CD4-positive, alpha-beta T cell (primary cell): ENCODE results near the gene SSBP3. TPM values are rescaled to one million over a fixed set of nuclear protein-coding genes. Genes with fewer than 3 reads are reported as not detected.

Experiments
- ATAC-seq: fragments of 200-7000 bp; cut with Tn5 transposase; one replicate; pipeline ENCODE4 v1.10.0; 2022; ENCODE audit warnings: mild to moderate bottlenecking; ENCODE audit not compliant: poor library complexity
- CTCF ChIA-PET: fragments of 350-600 bp; sonication (Branson Sonifier 250); formaldehyde crosslinking; loops from one replicate; lab custom pipeline; 2021; ENCODE audit warnings: antibody characterized with exemption, inconsistent platforms; lab: Charles Lee
- POLR2A ChIA-PET: fragments of 350-600 bp; sonication (Branson Sonifier 250); formaldehyde crosslinking; loops from one replicate; lab custom pipeline; 2021; ENCODE audit warnings: antibody characterized with exemption, inconsistent platforms; lab: Charles Lee
- DNase-seq, 14 experiments: peaks; one replicate each; pipeline ENCODE4 v3.0.0-alpha.2; 2013 to 2020; ENCODE audit warnings: mixed read lengths in 2 of 14
- H3K27ac ChIP-seq, 2 donors: one replicate each; pipeline versions ENCODE4 v1.5.1 to v1.7.0; 2013; ENCODE audit warnings: low read length in 2 of 2, low read depth in 1 of 2, mild to moderate bottlenecking in 1 of 2
- H3K27me3 ChIP-seq, 2 experiments: 1 replicate in 1 of 2; 2 replicates in 1 of 2; pipeline versions ENCODE4 v1.6.1 to v1.7.0; 2013; ENCODE audit warnings: low read length in 2 of 2, control low read depth in 1 of 2, mild to moderate bottlenecking in 1 of 2, moderate library complexity in 1 of 2; ENCODE audit not compliant: insufficient read depth in 2 of 2, control insufficient read depth in 1 of 2
- H3K36me3 ChIP-seq: one replicate; pipeline ENCODE4 v1.6.1; 2013; ENCODE audit warnings: low read length, control low read depth; ENCODE audit not compliant: insufficient read depth
- H3K4me1 ChIP-seq: one replicate; pipeline ENCODE4 v1.6.1; 2013; ENCODE audit warnings: low read length, control low read depth; ENCODE audit not compliant: insufficient read depth
- H3K4me3 ChIP-seq: one replicate; pipeline ENCODE4 v1.5.1; 2013; ENCODE audit warnings: mild to moderate bottlenecking, low read length, moderate library complexity
- H3K9me3 ChIP-seq, 2 experiments: 1 replicate in 1 of 2; 2 replicates in 1 of 2; pipeline versions ENCODE4 v1.6.1 to v1.7.0; 2013; ENCODE audit warnings: low read length in 2 of 2, mild to moderate bottlenecking in 2 of 2, control low read depth in 1 of 2, moderate library complexity in 1 of 2; ENCODE audit not compliant: control insufficient read depth in 1 of 2, insufficient read depth in 1 of 2
- H3K27ac Mint-ChIP-seq: one replicate; pipeline ENCODE4 v1.8.0; 2020; ENCODE audit warnings: mixed read lengths
- H3K27me3 Mint-ChIP-seq: one replicate; pipeline ENCODE4 v1.8.0; 2021; ENCODE audit warnings: mixed read lengths
- H3K36me3 Mint-ChIP-seq: one replicate; pipeline ENCODE4 v1.8.0; 2021; ENCODE audit warnings: low read depth, mixed read lengths
- H3K4me1 Mint-ChIP-seq: one replicate; pipeline ENCODE4 v1.8.0; 2021; ENCODE audit warnings: low read depth, mixed read lengths
- H3K4me3 Mint-ChIP-seq: one replicate; pipeline ENCODE4 v1.8.0; 2020; ENCODE audit warnings: mild to moderate bottlenecking, mixed read lengths
- H3K9me3 Mint-ChIP-seq: one replicate; pipeline ENCODE4 v1.8.0; 2020; ENCODE audit warnings: mixed read lengths
- CTCF ChIP-seq: fragments of 200-600 bp; IDR thresholded peaks from one replicate; pipeline ENCODE4 v1.8.0; 2022; ENCODE audit warnings: antibody characterized with exemption, mild to moderate bottlenecking
- intact Hi-C, 2 experiments: fragments of 100-400 bp; cut with DNase I in 1 of 2; cut with micrococcal nuclease in 1 of 2; formaldehyde crosslinking; loops; one replicate each; pipeline versions ENCODE4 v1.15.1 to v1.9.0; 2023 to 2025; cut with DNase I, micrococcal nuclease
- total RNA-seq, 174 experiments: library from RNA in 2 of 174; stranded (reverse) in 2 of 174; gene quantifications; one replicate each; pipeline ENCODE4 v1.2.3 and lab custom pipeline; 2021 to 2026

The SSBP3 gene
- total RNA-seq, 2 experiments from 2014 or later = 50.6 to 52.4 TPM

DNA sequence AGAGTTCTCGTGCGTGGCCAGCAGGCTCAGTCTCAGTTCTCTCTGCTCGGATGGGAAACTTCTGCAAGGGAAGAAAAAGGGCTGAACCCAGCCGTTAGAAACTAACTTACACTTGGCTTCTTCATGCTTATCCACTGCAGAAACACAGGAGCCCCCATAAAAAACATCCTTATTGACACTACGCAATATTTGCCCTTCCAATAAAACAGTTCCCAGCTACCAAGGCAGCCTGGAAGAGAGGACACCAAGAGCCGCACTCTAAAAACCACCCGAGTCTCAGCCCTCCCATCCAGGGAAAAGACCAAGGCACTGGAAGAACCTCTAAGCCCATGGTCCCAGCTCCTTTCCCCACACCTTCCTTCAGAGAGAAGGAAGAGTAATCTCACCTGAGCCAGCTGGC, 61.1 kb downstream of the SSBP3 start:
- H3K9me3 ChIP-seq = no peaks in the 10 kb centered on the region
- no peak overlapping the region for H3K4me3 ChIP-seq
- DNase-seq (no peak), ATAC-seq (no peak)
- H3K27me3 ChIP-seq = no peaks in the 10 kb centered on the region
- peaks cover 4% of the 10 kb centered on the region for H3K36me3 ChIP-seq
- ChIA-PET CTCF (no interaction called here), POLR2A (no interaction called here)
- Mint-ChIP-seq H3K27ac (no peak overlapping the region), H3K27me3 (no peaks in the 10 kb centered on the region), H3K4me1 (peaks cover 54% of the 10 kb centered on the region), H3K9me3 (no peaks in the 10 kb centered on the region), H3K36me3 (peaks cover 5% of the 10 kb centered on the region), H3K4me3 (no peak overlapping the region)
- peaks cover 22% of the 10 kb centered on the region for H3K4me1 ChIP-seq
- TF ChIP-seq CTCF = no peak
- intact Hi-C loops = no loop called here
- H3K27ac ChIP-seq = no peak overlapping the region

DNA sequence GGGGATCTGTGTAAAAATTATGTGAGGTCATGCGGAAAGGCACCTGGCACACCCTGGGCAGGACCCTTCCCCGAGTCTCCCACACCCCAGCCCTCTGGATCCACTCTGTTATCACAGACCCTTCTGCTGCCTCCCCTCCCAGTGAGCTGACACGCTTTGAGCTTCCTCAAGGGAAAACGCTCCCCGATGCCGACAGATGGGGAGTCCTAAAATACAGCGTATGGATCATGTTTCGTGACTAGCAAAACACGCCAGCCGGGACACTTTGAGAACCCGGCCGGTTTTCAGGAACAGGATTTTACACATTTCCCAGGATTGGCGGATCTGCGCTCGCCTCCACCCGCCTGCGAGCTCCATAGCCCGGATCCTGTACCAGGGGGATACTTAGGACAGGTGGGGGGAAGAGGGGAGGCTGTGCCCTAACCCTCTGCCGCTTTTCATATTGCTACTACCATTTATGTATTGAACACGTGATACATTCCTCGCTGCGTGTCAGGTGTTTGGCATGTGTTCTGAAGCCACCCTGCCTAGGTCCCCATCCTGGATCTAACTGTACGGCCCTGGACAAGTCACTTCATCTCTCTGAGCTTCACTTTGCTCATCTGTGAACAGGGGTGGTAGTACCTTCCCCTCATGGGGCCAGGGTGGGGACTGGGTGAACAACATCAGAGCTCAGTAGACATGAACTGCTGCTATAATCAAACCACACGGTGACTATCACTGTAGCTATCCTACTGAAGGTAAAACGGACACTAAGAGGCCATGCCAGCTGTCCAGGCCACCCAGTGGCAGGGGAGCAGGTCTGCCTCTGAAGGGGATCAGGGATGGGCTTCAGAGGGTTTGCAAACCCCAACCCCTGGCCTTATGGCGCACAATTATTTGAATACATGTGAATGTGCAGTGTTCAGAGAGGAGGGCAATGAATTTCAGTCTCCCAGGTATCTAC, 63.2 kb downstream of the SSBP3 start:
- Histone ChIP-seq H3K36me3 (peaks cover 3% of the 10 kb centered on the region), H3K4me3 (no peak overlapping the region), H3K4me1 (peaks cover 19% of the 10 kb centered on the region), H3K27ac (no peak overlapping the region), H3K9me3 (no peaks in the 10 kb centered on the region), H3K27me3 (no peaks in the 10 kb centered on the region)
- intact Hi-C loops = no loop called here
- ATAC-seq (no peak), DNase-seq (no peak)
- Mint-ChIP-seq H3K27me3 (no peaks in the 10 kb centered on the region), H3K9me3 (no peaks in the 10 kb centered on the region), H3K4me3 (no peak overlapping the region), H3K4me1 (peaks cover 52% of the 10 kb centered on the region), H3K27ac (peak overlapping the region; percentile 50), H3K36me3 (peaks cover 5% of the 10 kb centered on the region)
- POLR2A ChIA-PET = no interaction called here
- CTCF ChIA-PET = interaction anchor here (1.2 kb wide), 1 partner anchor 147 kb away, joined by 3 read pairs; no protein-coding TSS in a partner anchor
- no peak for TF ChIP-seq CTCF

- no peaks in the 10 kb centered on the region for H3K27me3 Mint-ChIP-seq
- H3K27me3 ChIP-seq = no peaks in the 10 kb centered on the region
- peaks cover 5% of the 10 kb centered on the region for H3K36me3 Mint-ChIP-seq
- H3K4me3 Mint-ChIP-seq = no peak overlapping the region
- intact Hi-C loops = no loop called here
- ATAC-seq (no peak), DNase-seq (no peak)
- H3K4me3 ChIP-seq = no peak overlapping the region
- POLR2A ChIA-PET = no interaction called here
- H3K9me3 Mint-ChIP-seq = no peaks in the 10 kb centered on the region
- H3K4me1 Mint-ChIP-seq = peaks cover 47% of the 10 kb centered on the region
- peaks cover 18% of the 10 kb centered on the region for H3K4me1 ChIP-seq
- no peak overlapping the region for H3K27ac ChIP-seq
- no peak overlapping the region for H3K27ac Mint-ChIP-seq
- H3K9me3 ChIP-seq = no peaks in the 10 kb centered on the region
- H3K36me3 ChIP-seq = peaks cover 3% of the 10 kb centered on the region
- no peak for TF ChIP-seq CTCF
- CTCF ChIA-PET = interaction anchor here (1.2 kb wide), 1 partner anchor 147 kb away, joined by 3 read pairs; no protein-coding TSS in a partner anchor
These were observed 63.9 kb downstream of the SSBP3 start for GRCh38 chr1:54342288-54342687.
